OCI-LY7 (cell line): ENCODE measurements around the gene COG7.

Experiments
- EZH2phosphoT487 ChIP-seq: fragments of 200-600 bp; sonication (generic); IDR thresholded peaks from 2 replicates; pipeline ENCODE4 v1.6.1; 2018; ENCODE audit warnings: low read depth, borderline replicate concordance, mild to moderate bottlenecking, mixed run types, antibody characterized with exemption, low read length, moderate library complexity, mixed read lengths
- TF ChIP-seq, protein P1 (sequence below): fragments of 200-600 bp; sonication (generic); conservative IDR thresholded peaks from 2 replicates; pipeline ENCODE4 v1.5.1; 2014; ENCODE audit warnings: mild to moderate bottlenecking, antibody characterized with exemption, low read length, moderate library complexity, mixed read lengths

DNA sequence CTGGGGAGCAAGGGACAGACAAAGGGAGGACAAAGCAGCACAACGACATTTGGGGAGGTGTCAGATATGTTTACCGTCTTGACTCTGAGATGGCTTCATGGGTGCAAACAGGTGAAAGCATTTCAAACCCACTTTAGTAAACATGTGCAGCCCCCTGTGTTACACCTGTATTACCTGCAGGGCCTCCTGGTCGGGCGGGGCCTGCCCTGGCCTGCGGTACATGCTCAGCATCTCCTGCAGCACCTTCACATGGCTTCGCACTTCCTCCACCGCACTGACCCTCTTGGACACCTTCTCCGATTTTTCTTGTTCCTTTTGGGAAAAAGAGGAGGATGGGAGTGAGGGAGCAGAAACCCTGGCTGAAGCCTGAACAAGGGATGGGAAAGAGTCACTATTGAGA is 32.9 kb upstream of the COG7 start:
- TF ChIP-seq, protein P1, sequence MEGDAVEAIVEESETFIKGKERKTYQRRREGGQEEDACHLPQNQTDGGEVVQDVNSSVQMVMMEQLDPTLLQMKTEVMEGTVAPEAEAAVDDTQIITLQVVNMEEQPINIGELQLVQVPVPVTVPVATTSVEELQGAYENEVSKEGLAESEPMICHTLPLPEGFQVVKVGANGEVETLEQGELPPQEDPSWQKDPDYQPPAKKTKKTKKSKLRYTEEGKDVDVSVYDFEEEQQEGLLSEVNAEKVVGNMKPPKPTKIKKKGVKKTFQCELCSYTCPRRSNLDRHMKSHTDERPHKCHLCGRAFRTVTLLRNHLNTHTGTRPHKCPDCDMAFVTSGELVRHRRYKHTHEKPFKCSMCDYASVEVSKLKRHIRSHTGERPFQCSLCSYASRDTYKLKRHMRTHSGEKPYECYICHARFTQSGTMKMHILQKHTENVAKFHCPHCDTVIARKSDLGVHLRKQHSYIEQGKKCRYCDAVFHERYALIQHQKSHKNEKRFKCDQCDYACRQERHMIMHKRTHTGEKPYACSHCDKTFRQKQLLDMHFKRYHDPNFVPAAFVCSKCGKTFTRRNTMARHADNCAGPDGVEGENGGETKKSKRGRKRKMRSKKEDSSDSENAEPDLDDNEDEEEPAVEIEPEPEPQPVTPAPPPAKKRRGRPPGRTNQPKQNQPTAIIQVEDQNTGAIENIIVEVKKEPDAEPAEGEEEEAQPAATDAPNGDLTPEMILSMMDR: no peak
- TF ChIP-seq EZH2phosphoT487: no peak
